ENCODE results near the gene FBN3.

Gene FBN3

GRCh38 chr19:8101311-8101710 is 48.1 kb downstream of the FBN3 start:
- no peak overlapping the region for H3K4me3 ChIP-seq (ENCODE audit: low read depth, low read length)
- TF ChIP-seq, protein P1, sequence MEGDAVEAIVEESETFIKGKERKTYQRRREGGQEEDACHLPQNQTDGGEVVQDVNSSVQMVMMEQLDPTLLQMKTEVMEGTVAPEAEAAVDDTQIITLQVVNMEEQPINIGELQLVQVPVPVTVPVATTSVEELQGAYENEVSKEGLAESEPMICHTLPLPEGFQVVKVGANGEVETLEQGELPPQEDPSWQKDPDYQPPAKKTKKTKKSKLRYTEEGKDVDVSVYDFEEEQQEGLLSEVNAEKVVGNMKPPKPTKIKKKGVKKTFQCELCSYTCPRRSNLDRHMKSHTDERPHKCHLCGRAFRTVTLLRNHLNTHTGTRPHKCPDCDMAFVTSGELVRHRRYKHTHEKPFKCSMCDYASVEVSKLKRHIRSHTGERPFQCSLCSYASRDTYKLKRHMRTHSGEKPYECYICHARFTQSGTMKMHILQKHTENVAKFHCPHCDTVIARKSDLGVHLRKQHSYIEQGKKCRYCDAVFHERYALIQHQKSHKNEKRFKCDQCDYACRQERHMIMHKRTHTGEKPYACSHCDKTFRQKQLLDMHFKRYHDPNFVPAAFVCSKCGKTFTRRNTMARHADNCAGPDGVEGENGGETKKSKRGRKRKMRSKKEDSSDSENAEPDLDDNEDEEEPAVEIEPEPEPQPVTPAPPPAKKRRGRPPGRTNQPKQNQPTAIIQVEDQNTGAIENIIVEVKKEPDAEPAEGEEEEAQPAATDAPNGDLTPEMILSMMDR (conservative IDR thresholded peaks at IDR 0.05; ENCODE audit: low read depth, low read length) = no peak
- DNase-seq (ENCODE audit: low read depth) = no peak

DNA sequence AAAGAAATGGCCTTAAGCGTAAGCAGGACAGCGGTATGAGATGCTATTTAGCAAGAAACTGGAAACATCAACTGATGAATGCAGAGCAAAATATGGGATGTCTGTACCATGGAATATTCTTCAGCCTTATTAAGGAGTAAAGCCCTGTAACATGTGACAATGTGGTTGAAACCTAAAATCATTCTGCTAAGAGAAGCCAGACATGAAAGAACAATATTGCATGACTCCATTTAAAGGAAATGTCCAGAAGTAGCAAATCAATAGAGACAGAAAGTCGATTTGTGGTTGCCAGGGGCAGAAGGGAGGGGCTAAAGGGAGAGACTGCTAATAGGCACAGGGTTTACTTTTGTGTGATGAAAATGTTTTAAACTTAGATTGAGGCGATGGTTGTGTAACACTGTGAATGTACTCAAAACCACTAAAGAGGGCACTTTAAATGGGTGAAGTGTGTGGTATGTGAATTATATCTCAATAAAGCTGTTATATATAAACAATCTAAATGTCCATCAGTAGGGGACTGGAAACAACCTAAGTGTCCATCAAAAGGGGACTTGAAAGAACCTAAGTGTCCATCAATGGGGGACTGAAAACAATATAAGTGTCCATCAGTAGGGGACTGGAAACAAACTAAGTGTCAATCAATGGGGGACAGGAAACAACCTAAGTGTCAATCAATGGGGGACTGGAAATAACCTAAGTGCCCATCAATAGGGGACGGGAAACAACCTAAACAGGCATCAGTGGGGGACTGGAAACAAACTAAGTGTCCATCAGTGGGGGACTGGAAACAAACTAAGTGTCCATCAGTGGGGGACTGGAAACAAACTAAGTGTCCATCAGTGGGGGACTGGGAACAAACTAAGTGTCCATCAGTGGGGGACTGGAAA is 51.5 kb downstream of the FBN3 start:
- H3K4me3 ChIP-seq (ENCODE audit: low read depth, low read length) = no peak overlapping the region
- DNase-seq (ENCODE audit: low read depth) = no peak
- TF ChIP-seq, protein P1 (conservative IDR thresholded peaks at IDR 0.05; ENCODE audit: low read depth, low read length) = no peak

- DNase-seq (ENCODE audit: low read depth) = no peak
- TF ChIP-seq, protein P1 (conservative IDR thresholded peaks at IDR 0.05; ENCODE audit: low read depth, low read length) = no peak
- H3K4me3 ChIP-seq (ENCODE audit: low read depth, low read length) = no peak overlapping the region
Measured at GRCh38 chr19:8097198-8097597, 52.2 kb downstream of the FBN3 start.

- DNase-seq (ENCODE audit: low read depth) = no peak
- TF ChIP-seq, protein P1 (conservative IDR thresholded peaks at IDR 0.05; ENCODE audit: low read depth, low read length) = no peak
- H3K4me3 ChIP-seq (ENCODE audit: low read depth, low read length) = no peak overlapping the region
Measured at GRCh38 chr19:8096071-8096470, 53.3 kb downstream of the FBN3 start.

- H3K4me3 ChIP-seq (ENCODE audit: low read depth, low read length) = no peak overlapping the region
- DNase-seq (ENCODE audit: low read depth) = no peak
- TF ChIP-seq, protein P1 (conservative IDR thresholded peaks at IDR 0.05; ENCODE audit: low read depth, low read length) = no peak
Measured at GRCh38 chr19:8095354-8095886, 54.0 kb downstream of the FBN3 start.

DNA sequence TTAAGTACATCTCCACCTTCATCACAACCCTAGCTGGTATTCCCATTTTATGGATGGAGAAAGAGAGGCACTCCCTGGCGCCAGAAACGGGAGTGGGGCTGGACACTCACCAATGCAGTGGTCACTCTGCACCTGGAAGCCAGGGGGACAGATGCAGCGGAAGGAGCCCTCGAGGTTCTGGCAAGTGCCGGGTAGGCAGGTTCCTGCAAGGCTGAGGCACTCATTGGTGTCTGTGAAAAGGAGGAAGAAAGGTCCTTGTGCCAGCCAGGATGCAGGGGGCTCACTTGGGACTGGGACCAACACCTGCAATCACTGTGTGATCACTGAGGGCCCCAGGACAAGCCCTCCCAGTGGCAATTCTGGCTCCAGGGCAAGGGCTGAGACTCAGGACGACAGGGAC is 55.1 kb downstream of the FBN3 start:
- no peak overlapping the region for H3K4me3 ChIP-seq (ENCODE audit: low read depth, low read length)
- no peak for DNase-seq (ENCODE audit: low read depth)
- TF ChIP-seq, protein P1 (conservative IDR thresholded peaks at IDR 0.05; ENCODE audit: low read depth, low read length) = no peak

- no peak overlapping the region for H3K4me3 ChIP-seq (ENCODE audit: low read depth, low read length)
- no peak for DNase-seq (ENCODE audit: low read depth)
- TF ChIP-seq, protein P1 (conservative IDR thresholded peaks at IDR 0.05; ENCODE audit: low read depth, low read length) = no peak
Measured at GRCh38 chr19:8093740-8094139, 55.7 kb downstream of the FBN3 start.

Data from choroid plexus epithelial cell (primary cell).